GM19372 (cell line): ENCODE data around the gene CFAP46.
"Not testable (repeated sequence)": the region's sequence is repeated elsewhere in the genome, so short reads cannot be mapped to it uniquely, and the experiment has no call there.

Experiments used
- ATAC-seq: cut with Tn5 transposase; IDR thresholded peaks from one replicate; pipeline ENCODE4 v1.9.1; 2021; ENCODE audit warnings: mild to moderate bottlenecking, low read depth, moderate library complexity; ENCODE audit not compliant: unreplicated experiment

CFAP46 gene

GRCh38 chr10:132784866-132785722 is 157.3 kb downstream of the CFAP46 start:
- ATAC-seq: no peak

- ATAC-seq: no peak
Observed at GRCh38 chr10:132783940-132784865, 158.2 kb downstream of the CFAP46 start.

- ATAC-seq: no peak
Observed at GRCh38 chr10:132783165-132783939, 159.0 kb downstream of the CFAP46 start.

- ATAC-seq: no peak
Observed at GRCh38 chr10:132781556-132781955, 160.8 kb downstream of the CFAP46 start.

GRCh38 chr10:132780356-132780755 is 162.0 kb downstream of the CFAP46 start:
- no peak for ATAC-seq

GRCh38 chr10:132779549-132780294 is 162.6 kb downstream of the CFAP46 start:
- ATAC-seq: no peak

- no peak for ATAC-seq
Observed at GRCh38 chr10:132777441-132777840, 164.9 kb downstream of the CFAP46 start.

GRCh38 chr10:132776821-132777220 is 165.5 kb downstream of the CFAP46 start:
- ATAC-seq: no peak

- ATAC-seq: no peak
Observed at GRCh38 chr10:132776186-132776585, 166.2 kb downstream of the CFAP46 start.

- no peak for ATAC-seq
Observed at GRCh38 chr10:132774902-132775863, 167.2 kb downstream of the CFAP46 start.

GRCh38 chr10:132774181-132774901 is 168.0 kb downstream of the CFAP46 start:
- no peak for ATAC-seq

GRCh38 chr10:132772816-132773215 is 169.6 kb downstream of the CFAP46 start:
- ATAC-seq: not testable (repeated sequence)

- ATAC-seq: no peak
Observed at GRCh38 chr10:132770061-132771021, 172.0 kb downstream of the CFAP46 start.

- ATAC-seq: no peak
Observed at GRCh38 chr10:132768346-132769248, 173.8 kb downstream of the CFAP46 start.

- no peak for ATAC-seq
Observed at GRCh38 chr10:132766291-132766690, 176.1 kb downstream of the CFAP46 start.

GRCh38 chr10:132765435-132765834 is 176.9 kb downstream of the CFAP46 start:
- ATAC-seq: no peak
